ENCODE results near the gene MTUS2. TPM values are rescaled to one million over a fixed set of nuclear protein-coding genes. Genes with fewer than 3 reads are reported as not detected.

MTUS2 gene
- total RNA-seq, 4 donors from 2014 or later = 0.16 to 0.75 (median 0.24) TPM

DNA sequence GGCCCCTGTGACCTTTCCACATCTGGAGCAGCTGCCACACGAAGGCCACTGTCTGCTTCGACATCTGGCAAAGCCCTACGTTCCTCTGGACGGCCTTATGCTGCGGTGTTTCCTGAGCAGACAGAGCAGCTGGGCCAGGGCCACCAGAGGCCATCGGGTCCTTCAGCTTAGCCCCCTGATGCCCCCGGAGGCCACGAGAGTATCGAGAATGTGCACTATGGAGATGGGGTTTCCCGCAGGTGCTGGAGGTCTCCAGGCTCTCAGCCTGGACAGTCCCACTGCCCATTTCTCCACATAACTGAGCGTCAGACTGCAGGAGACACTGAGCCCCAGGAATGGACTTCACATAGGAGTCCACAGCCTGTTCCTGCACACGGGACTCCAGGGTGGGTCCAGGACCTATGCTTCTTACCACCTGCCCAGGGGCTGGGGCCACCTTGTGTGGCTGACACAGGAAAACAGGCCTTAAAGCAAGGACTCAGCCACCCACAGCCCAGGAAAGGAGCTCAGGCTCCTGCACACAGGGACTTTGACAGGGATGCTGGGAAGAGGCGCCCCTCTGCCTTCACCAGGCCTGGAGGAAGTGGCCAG is 694.7 kb downstream of the MTUS2 start:
- H3K27ac ChIP-seq = no peak overlapping the region
- in situ Hi-C loops (cut with MboI; ENCODE audit: low pct_ligation_motif_present in 1 of 4, low pct_unique_long_range_greater_than_20kb in 1 of 4, low sequenced_read_pairs in 3 of 4) (loop anchor here (10.0 to 25.0 kb wide), 3 partner anchors 197 to 600 kb away; no protein-coding TSS in a partner anchor), intact Hi-C loops (cut with DNase I; ENCODE audit: low total_unique reads) (loop anchor here (5.0 to 10.0 kb wide), 2 partner anchors 80 to 1382 kb away; partner anchors contain the start of gene SLC7A1)
- H3K27me3 ChIP-seq = no peaks in the 10 kb centered on the region
- WGBS, 2 donors (ENCODE audit: low coverage in 1 of 2) = 86% methylated on average over 13 of the region's 13 CpGs; no CpG with 5 or more reads in 1 of the 2 donors
- DNase-seq = no peak
- H3K4me1 ChIP-seq = no peaks in the 10 kb centered on the region
- H3K4me3 ChIP-seq = no peak overlapping the region
- no peak for TF ChIP-seq EP300 (IDR thresholded peaks at IDR 0.05; ENCODE audit: low read depth)
- TF ChIP-seq POLR2A (IDR thresholded peaks at IDR 0.05) = no peak
- TF ChIP-seq, protein P1, sequence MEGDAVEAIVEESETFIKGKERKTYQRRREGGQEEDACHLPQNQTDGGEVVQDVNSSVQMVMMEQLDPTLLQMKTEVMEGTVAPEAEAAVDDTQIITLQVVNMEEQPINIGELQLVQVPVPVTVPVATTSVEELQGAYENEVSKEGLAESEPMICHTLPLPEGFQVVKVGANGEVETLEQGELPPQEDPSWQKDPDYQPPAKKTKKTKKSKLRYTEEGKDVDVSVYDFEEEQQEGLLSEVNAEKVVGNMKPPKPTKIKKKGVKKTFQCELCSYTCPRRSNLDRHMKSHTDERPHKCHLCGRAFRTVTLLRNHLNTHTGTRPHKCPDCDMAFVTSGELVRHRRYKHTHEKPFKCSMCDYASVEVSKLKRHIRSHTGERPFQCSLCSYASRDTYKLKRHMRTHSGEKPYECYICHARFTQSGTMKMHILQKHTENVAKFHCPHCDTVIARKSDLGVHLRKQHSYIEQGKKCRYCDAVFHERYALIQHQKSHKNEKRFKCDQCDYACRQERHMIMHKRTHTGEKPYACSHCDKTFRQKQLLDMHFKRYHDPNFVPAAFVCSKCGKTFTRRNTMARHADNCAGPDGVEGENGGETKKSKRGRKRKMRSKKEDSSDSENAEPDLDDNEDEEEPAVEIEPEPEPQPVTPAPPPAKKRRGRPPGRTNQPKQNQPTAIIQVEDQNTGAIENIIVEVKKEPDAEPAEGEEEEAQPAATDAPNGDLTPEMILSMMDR (IDR thresholded peaks at IDR 0.05) = no peak
- TF ChIP-seq POLR2AphosphoS5 (IDR thresholded peaks at IDR 0.05) = no peak
- peaks cover 0 to 14% (median 2%) of the 10 kb centered on the region in 4 donors for H3K36me3 ChIP-seq
- H3K9me3 ChIP-seq = no peaks in the 10 kb centered on the region

DNA sequence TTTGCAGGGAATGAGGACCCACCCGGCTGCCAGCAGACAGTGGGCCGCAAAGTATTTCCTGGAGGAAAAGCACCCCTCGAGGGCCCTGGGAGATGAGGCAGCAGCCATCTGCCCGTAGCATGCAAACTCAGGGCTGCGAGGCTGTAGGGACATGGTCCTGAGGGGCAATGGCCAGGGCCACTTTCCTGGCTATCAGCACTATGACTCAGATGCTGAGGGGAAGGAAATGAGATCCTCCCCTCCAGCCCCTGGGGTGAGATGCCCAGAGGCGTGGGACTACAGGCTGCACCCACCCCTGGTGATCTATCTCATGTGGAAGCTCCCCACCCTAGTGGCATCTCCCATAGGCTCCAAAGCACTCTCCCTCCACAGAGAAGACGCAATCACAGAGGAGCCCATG is 695.2 kb downstream of the MTUS2 start:
- no peaks in the 10 kb centered on the region for H3K9me3 ChIP-seq
- in situ Hi-C loops (cut with MboI; ENCODE audit: low pct_ligation_motif_present in 1 of 4, low pct_unique_long_range_greater_than_20kb in 1 of 4, low sequenced_read_pairs in 3 of 4) (loop anchor here (10.0 to 25.0 kb wide), 3 partner anchors 197 to 599 kb away; no protein-coding TSS in a partner anchor), intact Hi-C loops (cut with DNase I; ENCODE audit: low total_unique reads) (loop anchor here (5.0 to 10.0 kb wide), 2 partner anchors 79 to 1382 kb away; partner anchors contain the start of gene SLC7A1)
- H3K27me3 ChIP-seq = no peaks in the 10 kb centered on the region
- H3K4me3 ChIP-seq = no peak overlapping the region
- H3K36me3 ChIP-seq = peaks cover 0 to 14% (median 2%) of the 10 kb centered on the region in 4 donors
- DNase-seq = no peak
- WGBS, 2 donors (ENCODE audit: low coverage in 1 of 2) = 93% methylated on average over 7 of the region's 7 CpGs; no CpG with 5 or more reads in 1 of the 2 donors
- no peaks in the 10 kb centered on the region for H3K4me1 ChIP-seq
- H3K27ac ChIP-seq = no peak overlapping the region
- TF ChIP-seq EP300 (IDR thresholded peaks at IDR 0.05; ENCODE audit: low read depth) (no peak), POLR2AphosphoS5 (IDR thresholded peaks at IDR 0.05) (no peak), POLR2A (IDR thresholded peaks at IDR 0.05) (no peak)
- TF ChIP-seq, protein P1 (IDR thresholded peaks at IDR 0.05) = no peak

DNA sequence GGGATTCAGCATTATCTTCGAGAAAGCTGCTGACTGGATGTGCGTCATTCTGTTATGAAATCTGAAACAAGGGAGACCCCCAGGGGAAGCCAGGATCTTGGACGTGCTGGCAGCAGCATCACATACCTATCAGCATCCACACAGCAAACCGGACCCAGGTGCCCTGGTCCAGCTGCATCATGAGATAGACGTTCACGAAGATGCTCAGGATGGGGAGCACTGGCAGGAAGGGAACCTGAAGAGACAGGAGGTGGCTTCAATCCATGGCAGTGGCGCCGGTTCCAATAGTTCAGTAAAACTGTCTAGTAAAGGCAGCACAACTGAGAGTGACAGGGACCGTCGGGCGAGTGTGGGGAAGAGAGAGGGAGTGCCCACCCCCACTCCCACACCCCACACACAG is 695.9 kb downstream of the MTUS2 start:
- Histone ChIP-seq H3K27me3 (no peaks in the 10 kb centered on the region), H3K27ac (no peak overlapping the region), H3K9me3 (no peaks in the 10 kb centered on the region), H3K4me1 (no peaks in the 10 kb centered on the region), H3K36me3 (peaks cover 0 to 14% (median 2%) of the 10 kb centered on the region in 4 donors), H3K4me3 (no peak overlapping the region)
- TF ChIP-seq POLR2A (IDR thresholded peaks at IDR 0.05) (no peak), EP300 (IDR thresholded peaks at IDR 0.05; ENCODE audit: low read depth) (no peak), POLR2AphosphoS5 (IDR thresholded peaks at IDR 0.05) (no peak)
- TF ChIP-seq, protein P1 (IDR thresholded peaks at IDR 0.05) = no peak
- intact Hi-C loops (cut with DNase I; ENCODE audit: low total_unique reads) (loop anchor here (5.0 to 10.0 kb wide), 2 partner anchors 79 to 1381 kb away; partner anchors contain the start of gene SLC7A1), in situ Hi-C loops (cut with MboI; ENCODE audit: low pct_ligation_motif_present in 1 of 4, low pct_unique_long_range_greater_than_20kb in 1 of 4, low sequenced_read_pairs in 3 of 4) (loop anchor here (10.0 to 25.0 kb wide), 3 partner anchors 196 to 599 kb away; no protein-coding TSS in a partner anchor)
- DNase-seq = no peak
- WGBS, 2 donors (ENCODE audit: low coverage in 1 of 2) = 93% methylated on average over 11 of the region's 11 CpGs; no CpG with 5 or more reads in 1 of the 2 donors

DNA sequence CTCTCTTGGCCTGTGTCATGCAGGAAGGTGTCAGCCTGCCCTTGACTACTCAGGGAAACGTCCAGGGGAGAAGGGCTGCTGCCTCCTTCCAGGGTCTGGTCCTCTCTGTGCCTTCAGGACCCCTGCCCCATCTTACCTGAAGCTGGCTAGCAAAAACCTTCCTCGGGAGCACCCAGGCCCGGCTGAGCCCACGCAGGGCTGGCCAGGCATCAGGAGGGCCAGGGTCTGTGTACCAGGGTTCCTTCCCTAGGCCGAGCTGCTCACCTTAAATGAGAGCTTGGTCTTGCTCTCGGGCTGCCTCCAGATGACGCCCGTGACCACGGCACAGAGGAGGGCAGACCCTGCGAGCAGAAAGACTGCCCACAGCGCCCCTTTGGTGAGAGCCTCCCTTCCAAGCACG is 696.7 kb downstream of the MTUS2 start:
- no peak for DNase-seq
- whole genome bisulfite sequencing, 2 donors (ENCODE audit: low coverage in 1 of 2) = 96% methylated on average over 11 of the region's 12 CpGs; no CpG with 5 or more reads in 1 of the 2 donors
- TF ChIP-seq, protein P1 (IDR thresholded peaks at IDR 0.05) = no peak
- no peak for TF ChIP-seq EP300 (IDR thresholded peaks at IDR 0.05; ENCODE audit: low read depth)
- no peak overlapping the region for H3K27ac ChIP-seq
- intact Hi-C loops (cut with DNase I; ENCODE audit: low total_unique reads) = loop anchor here (5.0 to 10.0 kb wide), 2 partner anchors 78 to 1380 kb away; partner anchors contain the start of gene SLC7A1
- no peak overlapping the region for H3K4me3 ChIP-seq
- no peaks in the 10 kb centered on the region for H3K27me3 ChIP-seq
- no peaks in the 10 kb centered on the region for H3K4me1 ChIP-seq
- in situ Hi-C loops (cut with MboI; ENCODE audit: low pct_ligation_motif_present in 1 of 4, low pct_unique_long_range_greater_than_20kb in 1 of 4, low sequenced_read_pairs in 3 of 4) = loop anchor here (10.0 to 25.0 kb wide), 3 partner anchors 195 to 598 kb away; no protein-coding TSS in a partner anchor
- peaks cover 0 to 14% (median 2%) of the 10 kb centered on the region in 4 donors for H3K36me3 ChIP-seq
- no peaks in the 10 kb centered on the region for H3K9me3 ChIP-seq
